Measurements from ENCODE around the gene ZBTB8A. TPM values are rescaled to one million over a fixed set of nuclear protein-coding genes. Genes with fewer than 3 reads are reported as not detected.

The ZBTB8A gene
- total and polyA plus RNA-seq, 10 donors = 0.35 to 4.0 (median 2.4) TPM

- H3K36me3 ChIP-seq = peaks cover 0 to 50% (median 19%) of the 10 kb centered on the region in 6 donors
- TF ChIP-seq CTCF (IDR thresholded peaks at IDR 0.05 in 8 of 11, conservative IDR thresholded peaks at IDR 0.05 in 3 of 11) = peak in 3 of 11 experiments; percentile 18 to 51 (median 27)
- TF ChIP-seq POLR2A (IDR thresholded peaks at IDR 0.05) = peak in 2 of 3 donors; percentile 30 to 62
- TF ChIP-seq POLR2AphosphoS5 (IDR thresholded peaks at IDR 0.05) = peak; percentile 89 to 97 (median 96)
- WGBS, 5 donors = 0 to 1% (median 0%) methylated on average over 22 to 67 of the region's 67 CpGs
- H3K27me3 ChIP-seq (replicated peaks in 1 of 7) = no peaks in the 10 kb centered on the region
- peak within 1 kb of the TSS; percentile 65 to 91 (median 82) for H3K4me3 ChIP-seq
- intact Hi-C loops (cut with DNase I; ENCODE audit: low total_unique reads) = no loop called here
- peak within 1 kb of the TSS; percentile 97 to 100 (median 99) for H3K27ac ChIP-seq
- H3K4me1 ChIP-seq = peaks cover 45 to 81% (median 74%) of the 10 kb centered on the region in 6 donors
- no peaks in the 10 kb centered on the region for H3K9me3 ChIP-seq
- DNase-seq = peak; percentile 99
Observed at GRCh38 chr1:32650752-32651460, 111.7 kb downstream of the ZBTB8A start, which contains the start of gene RBBP4. Gene RBBP4, plus strand, starts transcription at chr1:32651208. Its CDS starts 99 bp downstream, at chr1:32651307.

GRCh38 chr1:32651461-32652073 lies 112.3 kb downstream of the ZBTB8A start:
- H3K4me1 ChIP-seq = peaks cover 45 to 83% (median 76%) of the 10 kb centered on the region in 6 donors
- peak overlapping the region; percentile 59 to 91 (median 82) for H3K4me3 ChIP-seq
- peaks cover 0 to 50% (median 23%) of the 10 kb centered on the region in 6 donors for H3K36me3 ChIP-seq
- peak overlapping the region; percentile 97 to 100 (median 99) for H3K27ac ChIP-seq
- DNase-seq = no peak
- no peaks in the 10 kb centered on the region for H3K9me3 ChIP-seq
- H3K27me3 ChIP-seq (replicated peaks in 1 of 7) = no peaks in the 10 kb centered on the region
- intact Hi-C loops (cut with DNase I; ENCODE audit: low total_unique reads) = no loop called here
- 0 to 1% (median 0%) methylated on average over 17 to 43 of the region's 43 CpGs for WGBS, 5 donors
- TF ChIP-seq POLR2A (IDR thresholded peaks at IDR 0.05) = no peak
- TF ChIP-seq POLR2AphosphoS5 (IDR thresholded peaks at IDR 0.05) = no peak
- no peak for TF ChIP-seq CTCF (IDR thresholded peaks at IDR 0.05 in 8 of 11, conservative IDR thresholded peaks at IDR 0.05 in 3 of 11)

GRCh38 chr1:32652244-32652962 lies 113.2 kb downstream of the ZBTB8A start:
- Histone ChIP-seq H3K4me3 (peak overlapping the region in 6 of 8 donors; percentile 71 to 87 (median 82)), H3K27ac (peak overlapping the region; percentile 97 to 100 (median 99)), H3K9me3 (no peaks in the 10 kb centered on the region), H3K27me3 (replicated peaks in 1 of 7) (no peaks in the 10 kb centered on the region), H3K4me1 (peaks cover 45 to 82% (median 77%) of the 10 kb centered on the region in 6 donors), H3K36me3 (peaks cover 0 to 55% (median 30%) of the 10 kb centered on the region in 6 donors)
- 77 to 88% (median 87%) methylated on average over 16 of the region's 16 CpGs for WGBS, 5 donors
- TF ChIP-seq POLR2AphosphoS5 (IDR thresholded peaks at IDR 0.05) (no peak), POLR2A (IDR thresholded peaks at IDR 0.05) (no peak), CTCF (IDR thresholded peaks at IDR 0.05 in 8 of 11, conservative IDR thresholded peaks at IDR 0.05 in 3 of 11) (no peak)
- intact Hi-C loops (cut with DNase I; ENCODE audit: low total_unique reads) = no loop called here
- no peak for DNase-seq

Small RNA genes within 50 kb of the gene (small RNA-seq; reads per million reads assigned to genes)
- gene RF00019 = 0 reads per million in 4 donors

Other genes with a start within 250 kb of the ZBTB8A start
- 100 to 1,000 TPM in 4 of 7 donors, 10 to 100 TPM in 3; 83.0 to 116 (median 103) TPM for gene HDAC1, start 247.3 kb upstream of the ZBTB8A start, total RNA-seq
- 100 to 1,000 TPM in 1 of 3 donors, 10 to 100 TPM in 2; 91.0 to 108 (median 92.6) TPM for gene HDAC1, start 247.3 kb upstream of the ZBTB8A start, polyA plus RNA-seq
- 10 to 100 TPM; 25.7 to 73.8 (median 60.0) TPM for gene MARCKSL1, start 203.2 kb upstream of the ZBTB8A start, total RNA-seq
- 100 to 1,000 TPM in 1 of 3 donors, 10 to 100 TPM in 2; 73.5 to 120 (median 88.8) TPM for gene MARCKSL1, start 203.2 kb upstream of the ZBTB8A start, polyA plus RNA-seq
- gene FAM229A, start 176.9 kb upstream of the ZBTB8A start, total RNA-seq = 10 to 100 TPM; 10.5 to 23.5 (median 13.8) TPM
- gene FAM229A, start 176.9 kb upstream of the ZBTB8A start, polyA plus RNA-seq = 10 to 100 TPM; 10.8 to 27.6 (median 26.5) TPM
- 1 to 10 TPM in 6 of 7 donors, under 1 TPM in 1; 0.60 to 6.6 (median 3.9) TPM for gene TSSK3, start 176.9 kb upstream of the ZBTB8A start, total RNA-seq
- gene TSSK3, start 176.9 kb upstream of the ZBTB8A start, polyA plus RNA-seq = 1 to 10 TPM in 1 of 3 donors, under 1 TPM in 2; 0.15 to 2.9 (median 0.27) TPM
- 10 to 100 TPM; 65.3 to 95.8 (median 77.0) TPM for gene BSDC1, start 145.0 kb upstream of the ZBTB8A start, total RNA-seq
- gene BSDC1, start 145.0 kb upstream of the ZBTB8A start, polyA plus RNA-seq = 10 to 100 TPM; 18.4 to 39.5 (median 20.1) TPM
- not detected for gene ZBTB8B, start 74.4 kb upstream of the ZBTB8A start, total RNA-seq
- gene ZBTB8B, start 74.4 kb upstream of the ZBTB8A start, polyA plus RNA-seq = under 1 TPM in 1 of 3 donors, not detected in 2; under 0.01 TPM
- 10 to 100 TPM; 26.7 to 46.2 (median 35.4) TPM for gene ZBTB8OS, start 111.1 kb downstream of the ZBTB8A start, total RNA-seq
- 10 to 100 TPM; 52.9 to 70.5 (median 53.1) TPM for gene ZBTB8OS, start 111.1 kb downstream of the ZBTB8A start, polyA plus RNA-seq
- 100 to 1,000 TPM; 122 to 181 (median 158) TPM for gene RBBP4, start 111.8 kb downstream of the ZBTB8A start, total RNA-seq
- 10 to 100 TPM; 42.4 to 74.1 (median 61.0) TPM for gene RBBP4, start 111.8 kb downstream of the ZBTB8A start, polyA plus RNA-seq
- 1 to 10 TPM; 1.3 to 9.2 (median 6.5) TPM for gene SYNC, start 163.3 kb downstream of the ZBTB8A start, total RNA-seq
- gene SYNC, start 163.3 kb downstream of the ZBTB8A start, polyA plus RNA-seq = 1 to 10 TPM; 1.2 to 4.5 (median 1.7) TPM